Measurements from ENCODE around the gene CCZ1. TPM values are rescaled to one million over a fixed set of nuclear protein-coding genes. Genes with fewer than 3 reads are reported as not detected.

The CCZ1 gene
- polyA plus RNA-seq, 3 donors = 43.8 to 74.6 (median 72.8) TPM

DNA sequence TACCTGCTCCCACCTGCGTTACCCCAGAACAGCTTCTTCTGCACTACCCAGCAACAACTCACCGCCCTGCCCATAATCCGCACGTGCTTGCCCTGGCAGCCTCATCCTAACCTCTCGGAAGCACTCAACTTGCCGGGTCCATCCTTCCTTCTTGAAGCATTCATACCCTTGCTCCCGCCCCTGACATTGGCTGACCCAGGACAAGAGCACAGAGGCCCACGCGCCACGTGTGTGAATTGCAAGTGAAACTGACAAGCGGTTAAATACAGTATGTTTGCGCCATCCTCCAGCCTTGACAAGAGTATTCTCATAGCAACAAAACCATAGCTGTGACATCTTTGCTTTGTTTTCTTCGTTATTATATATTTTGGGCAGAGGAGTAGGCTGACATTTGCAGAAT, 28.8 kb upstream of the CCZ1 start:
- no peak for DNase-seq
- peaks cover 3 to 13% of the 10 kb centered on the region in 2 donors for H3K4me1 ChIP-seq (ENCODE audit: control insufficient read depth in 1 of 2, insufficient read depth in 2 of 2, low read length in 2 of 2)
- H3K4me2 ChIP-seq (replicated peaks; ENCODE audit: extremely low read depth, low read length, poor library complexity, severe bottlenecking) = no peak overlapping the region
- Mint-ChIP-seq H3K27ac (no peak overlapping the region), H3K27me3 (ENCODE audit: low read depth in 3 of 3) (peaks cover 0 to 5% (median 0%) of the 10 kb centered on the region in 3 donors), H3K36me3 (no peaks in the 10 kb centered on the region), H3K4me1 (peaks cover 9% of the 10 kb centered on the region), H3K4me3 (no peak overlapping the region), H3K9me3 (peaks cover 0 to 4% (median 3%) of the 10 kb centered on the region in 7 donors)
- intact Hi-C loops (cut with micrococcal nuclease) = no loop called here
- no peak for TF ChIP-seq CTCF (IDR thresholded peaks at IDR 0.05)
- no peaks in the 10 kb centered on the region for H3K27me3 ChIP-seq (ENCODE audit: control insufficient read depth in 2 of 2, insufficient read depth in 2 of 2, low read length in 2 of 2)
- no peak overlapping the region for H3K27ac ChIP-seq (ENCODE audit: low read depth in 1 of 2, low read length in 2 of 2)
- no peaks in the 10 kb centered on the region for H4K20me1 ChIP-seq (ENCODE audit: insufficient read depth, low read length)
- H2AFZ ChIP-seq (ENCODE audit: insufficient read depth, low read depth, low read length, poor library complexity, severe bottlenecking) = no peak overlapping the region
- H3K9ac ChIP-seq (ENCODE audit: insufficient read depth, low read length, poor library complexity, severe bottlenecking) = no peak overlapping the region
- 95% methylated on average over 6 of the region's 13 CpGs for WGBS (ENCODE audit: insufficient coverage)
- no peaks in the 10 kb centered on the region for H3K9me3 ChIP-seq (replicated peaks in 1 of 2; ENCODE audit: control insufficient read depth in 1 of 2, insufficient read depth in 1 of 2, low read length in 2 of 2)
- no peak overlapping the region for H3K4me3 ChIP-seq (replicated peaks in 1 of 3; ENCODE audit: low read depth in 2 of 3, low read length in 3 of 3)
- no peaks in the 10 kb centered on the region for H3K36me3 ChIP-seq (replicated peaks in 1 of 2; ENCODE audit: control insufficient read depth in 1 of 2, insufficient read depth in 2 of 2, low read length in 2 of 2)
- no peaks in the 10 kb centered on the region for H3K79me2 ChIP-seq (ENCODE audit: insufficient read depth, low read length)

DNA sequence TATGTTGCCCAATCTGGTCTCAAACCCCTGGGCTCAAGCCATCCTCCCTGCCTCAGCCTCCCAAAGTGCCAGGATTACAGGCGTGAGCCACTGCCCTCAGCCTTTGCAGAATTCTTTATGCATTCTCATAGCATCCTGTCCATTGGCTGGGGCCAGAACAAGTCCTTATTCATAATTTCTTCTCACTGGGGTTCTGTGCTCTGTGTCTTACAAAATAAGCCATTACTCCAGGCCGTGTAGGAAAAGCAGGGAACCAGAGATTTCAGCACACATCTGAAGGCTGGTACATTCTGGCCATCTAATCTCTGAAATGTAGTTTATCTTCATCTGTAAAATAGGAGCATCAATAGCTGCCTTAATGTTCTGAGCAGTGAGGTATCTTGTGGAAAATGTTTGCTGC, 28.2 kb upstream of the CCZ1 start:
- no peak for DNase-seq
- Histone ChIP-seq H3K27ac (ENCODE audit: low read depth in 1 of 2, low read length in 2 of 2) (no peak overlapping the region), H3K4me1 (ENCODE audit: control insufficient read depth in 1 of 2, insufficient read depth in 2 of 2, low read length in 2 of 2) (peaks cover 3 to 10% of the 10 kb centered on the region in 2 donors), H3K27me3 (ENCODE audit: control insufficient read depth in 2 of 2, insufficient read depth in 2 of 2, low read length in 2 of 2) (no peaks in the 10 kb centered on the region), H4K20me1 (ENCODE audit: insufficient read depth, low read length) (no peaks in the 10 kb centered on the region), H3K4me2 (replicated peaks; ENCODE audit: extremely low read depth, low read length, poor library complexity, severe bottlenecking) (no peak overlapping the region), H3K9ac (ENCODE audit: insufficient read depth, low read length, poor library complexity, severe bottlenecking) (no peak overlapping the region), H3K4me3 (replicated peaks in 1 of 3; ENCODE audit: low read depth in 2 of 3, low read length in 3 of 3) (no peak overlapping the region), H3K79me2 (ENCODE audit: insufficient read depth, low read length) (no peaks in the 10 kb centered on the region), H3K36me3 (replicated peaks in 1 of 2; ENCODE audit: control insufficient read depth in 1 of 2, insufficient read depth in 2 of 2, low read length in 2 of 2) (no peaks in the 10 kb centered on the region), H2AFZ (ENCODE audit: insufficient read depth, low read depth, low read length, poor library complexity, severe bottlenecking) (no peak overlapping the region), H3K9me3 (replicated peaks in 1 of 2; ENCODE audit: control insufficient read depth in 1 of 2, insufficient read depth in 1 of 2, low read length in 2 of 2) (no peaks in the 10 kb centered on the region)
- Mint-ChIP-seq H3K4me3 (peak overlapping the region in 1 of 2 donors; percentile 1), H3K36me3 (no peaks in the 10 kb centered on the region), H3K9me3 (peaks cover 0 to 4% (median 3%) of the 10 kb centered on the region in 7 donors), H3K27ac (no peak overlapping the region), H3K27me3 (ENCODE audit: low read depth in 3 of 3) (peaks cover 0 to 5% (median 0%) of the 10 kb centered on the region in 3 donors), H3K4me1 (peaks cover 9% of the 10 kb centered on the region)
- TF ChIP-seq CTCF (IDR thresholded peaks at IDR 0.05) = no peak
- intact Hi-C loops (cut with micrococcal nuclease) = no loop called here
- no CpG with 5 or more reads among the region's 2 CpGs for WGBS (ENCODE audit: insufficient coverage)
